IMR-90 (cell line): ENCODE data around the gene OTUD7B.

Experiments
- BHLHE40 ChIP-seq: fragments of 150-350 bp; IDR thresholded peaks from 2 replicates; pipeline ENCODE4 v1.6.1; 2016; ENCODE audit warnings: mild to moderate bottlenecking, low read depth, low read length
- CEBPB ChIP-seq: IDR thresholded peaks from 2 replicates; pipeline ENCODE4 v1.6.1; 2012; ENCODE audit warnings: low read depth, low read length, improper control_type of control experiment
- CTCF ChIP-seq: conservative IDR thresholded peaks from 2 replicates; pipeline ENCODE4 v1.5.1; 2012; ENCODE audit warnings: mild to moderate bottlenecking, low read depth, low read length, improper control_type of control experiment
- MXI1 ChIP-seq: IDR thresholded peaks from 2 replicates; pipeline ENCODE4 v1.6.1; 2012; ENCODE audit warnings: low read depth, mild to moderate bottlenecking, low read length, moderate library complexity, borderline replicate concordance
- POLR2A ChIP-seq: IDR thresholded peaks from 2 replicates; pipeline ENCODE4 v1.6.1; 2012; ENCODE audit warnings: mild to moderate bottlenecking, low read depth, low read length
- RAD21 ChIP-seq: IDR thresholded peaks from 2 replicates; pipeline ENCODE4 v1.6.1; 2012; ENCODE audit warnings: low read length, improper control_type of control experiment
- RCOR1 ChIP-seq: IDR thresholded peaks from 2 replicates; pipeline ENCODE4 v1.6.1; 2012; ENCODE audit warnings: mild to moderate bottlenecking, low read length, improper control_type of control experiment; ENCODE audit not compliant: insufficient replicate concordance
- USF2 ChIP-seq: fragments of 150-350 bp; IDR thresholded peaks from 2 replicates; pipeline ENCODE4 v1.6.1; 2017; ENCODE audit warnings: mild to moderate bottlenecking, antibody characterized with exemption, low read length, low read depth

GRCh38 chr1:149962736-149963135, 47.8 kb downstream of the OTUD7B start:
- TF ChIP-seq POLR2A (no peak), CTCF (no peak), RAD21 (no peak), BHLHE40 (no peak), MXI1 (no peak), RCOR1 (no peak), CEBPB (no peak), USF2 (no peak)
